MCF 10A (cell line): Measurements from ENCODE around the gene SPINK5. TPM values are rescaled to one million over a fixed set of nuclear protein-coding genes. Genes with fewer than 3 reads are reported as not detected.

Experiments
- BruUV-seq: library from RNA; stranded (reverse); fragments of 400-500 nt; replicated peaks from 2 replicates; lab custom pipeline; 2021; lab: Mats Ljungman, UMichigan
- CTCF ChIA-PET: fragments of 300-600 bp; sonication (Branson Sonifier 250); formaldehyde crosslinking; extraction: SDS; loops from one replicate; lab custom pipeline; 2021; ENCODE audit warnings: antibody characterized with exemption, inconsistent platforms; lab: Yijun Ruan, JAX
- POLR2A ChIA-PET: fragments of 300-600, 350-650 bp; sonication (Branson Sonifier 250); formaldehyde crosslinking; extraction: SDS; loops from one replicate; lab custom pipeline; 2020; ENCODE audit warnings: antibody characterized with exemption, inconsistent platforms; lab: Yijun Ruan, JAX
- DNase-seq: peaks from one replicate; pipeline ENCODE4 v3.0.0-alpha.2; 2018; ENCODE audit not compliant: unreplicated experiment
- H3K27ac Mint-ChIP-seq: one replicate; pipeline ENCODE4 v1.8.0; 2022; ENCODE audit warnings: mild to moderate bottlenecking, low read depth, mixed read lengths; ENCODE audit not compliant: unreplicated experiment
- H3K27me3 Mint-ChIP-seq: one replicate; pipeline ENCODE4 v1.8.0; 2022; ENCODE audit warnings: mixed read lengths; ENCODE audit not compliant: insufficient read depth, unreplicated experiment
- H3K36me3 Mint-ChIP-seq: one replicate; pipeline ENCODE4 v1.8.0; 2022; ENCODE audit warnings: mild to moderate bottlenecking, moderate library complexity, mixed read lengths; ENCODE audit not compliant: insufficient read depth, unreplicated experiment
- H3K4me1 Mint-ChIP-seq: one replicate; pipeline ENCODE4 v1.8.0; 2022; ENCODE audit warnings: mixed read lengths; ENCODE audit not compliant: insufficient read depth, unreplicated experiment
- H3K4me3 Mint-ChIP-seq: one replicate; pipeline ENCODE4 v1.8.0; 2022; ENCODE audit warnings: mild to moderate bottlenecking, moderate library complexity, mixed read lengths; ENCODE audit not compliant: unreplicated experiment
- H3K9me3 Mint-ChIP-seq: one replicate; pipeline ENCODE4 v1.8.0; 2022; ENCODE audit warnings: mixed read lengths; ENCODE audit not compliant: unreplicated experiment
- CTCF ChIP-seq: fragments of 200-600 bp; IDR thresholded peaks from one replicate; pipeline ENCODE4 v1.8.0; 2022; ENCODE audit warnings: antibody characterized with exemption, mild to moderate bottlenecking; ENCODE audit not compliant: unreplicated experiment
- intact Hi-C: fragments of 100-400 bp; cut with micrococcal nuclease; formaldehyde crosslinking; loops from 2 replicates; pipeline ENCODE4 v1.14.1; 2022
- total RNA-seq: library from RNA; stranded (reverse); gene quantifications from 2 replicates; pipeline ENCODE4 v1.2.3, GENCODE V29; 2022

Gene SPINK5
- total RNA-seq, 1 experiment from 2014 or later: 3.1 TPM

GRCh38 chr5:148125641-148126040 is 61.9 kb downstream of the SPINK5 start:
- Mint-ChIP-seq H3K36me3 (no peaks in the 10 kb centered on the region), H3K4me1 (no peaks in the 10 kb centered on the region), H3K27me3 (no peaks in the 10 kb centered on the region), H3K27ac (no peak overlapping the region), H3K4me3 (no peak overlapping the region), H3K9me3 (no peaks in the 10 kb centered on the region)
- no TSS peak for BruUV-seq
- intact Hi-C loops: no loop called here
- ChIA-PET POLR2A (interaction anchor here (0.7 kb wide), 1 partner anchor 226 kb away, joined by 3 read pairs; no protein-coding TSS in a partner anchor), CTCF (interaction anchor here (0.5 to 3.2 kb wide), 9 partner anchors 23 to 1027 kb away, joined by 3 to 12 read pairs (median 4); no protein-coding TSS in a partner anchor)
- DNase-seq: peak; percentile 41
- peak; percentile 24 for TF ChIP-seq CTCF

DNA sequence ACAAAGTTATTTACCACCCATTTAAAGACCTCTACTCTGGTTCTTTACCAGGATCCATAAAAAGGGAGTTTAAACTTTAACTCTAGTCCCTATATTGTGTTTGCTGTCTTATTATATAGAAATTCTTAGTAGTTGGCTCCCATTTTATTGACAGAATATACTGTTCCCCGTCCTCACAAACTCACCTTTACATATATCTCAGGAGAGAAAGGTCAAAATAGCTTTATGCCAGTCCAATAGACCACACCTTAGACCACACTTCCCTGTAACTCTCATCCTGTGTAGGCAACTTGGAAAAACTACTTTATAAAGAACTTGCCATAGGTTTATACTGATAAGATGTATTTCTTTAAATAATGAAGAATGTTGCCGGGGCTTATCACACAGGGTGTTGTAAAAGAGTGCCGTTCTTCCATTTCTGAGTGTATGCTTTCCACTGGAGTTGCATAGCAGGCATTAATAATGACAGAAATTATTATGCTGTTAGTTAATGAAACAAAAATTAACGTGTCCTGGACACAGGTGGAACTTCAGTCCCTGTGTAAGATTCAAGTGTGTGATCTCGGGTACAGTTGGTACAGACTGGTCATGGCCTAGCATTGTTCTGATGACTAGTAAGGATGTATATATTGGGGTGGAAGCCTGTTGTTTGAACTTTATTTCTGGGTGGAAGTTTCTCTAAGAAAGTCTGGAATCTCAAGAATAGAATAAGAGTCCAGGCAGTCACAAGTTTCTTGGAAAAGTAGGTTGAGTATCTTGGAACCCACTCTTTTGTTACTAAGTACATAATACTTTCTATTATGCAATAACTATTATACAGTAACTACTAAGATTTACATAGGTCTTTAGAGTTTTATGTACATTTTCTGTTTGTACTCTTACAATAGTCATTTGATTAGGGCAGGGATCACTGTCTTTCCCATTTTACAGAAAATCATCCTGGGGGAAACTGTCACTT is 71.6 kb downstream of the SPINK5 start:
- CTCF ChIA-PET: interaction anchor here (0.8 to 1.2 kb wide), 3 partner anchors 15 to 200 kb away, joined by 3 to 4 read pairs (median 3); no protein-coding TSS in a partner anchor
- H3K27ac Mint-ChIP-seq: no peak overlapping the region

DNA sequence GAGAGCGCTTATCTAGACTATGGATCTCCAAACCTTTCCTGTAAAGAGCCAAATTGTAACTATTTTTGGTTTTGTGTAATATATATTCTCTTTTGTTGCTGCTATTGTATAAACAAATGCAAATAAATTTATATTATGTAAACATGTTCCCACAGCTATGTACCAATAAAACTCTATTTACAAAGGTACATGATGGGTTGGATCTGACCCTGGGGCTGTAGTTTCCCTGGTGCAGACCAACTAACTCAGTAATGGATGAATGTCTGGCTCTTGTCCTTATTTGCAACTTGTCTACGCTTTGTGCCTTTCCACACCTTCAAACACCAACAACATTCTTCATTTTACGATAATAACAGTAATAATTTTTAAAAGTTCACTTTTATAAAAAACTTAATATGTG is 77.1 kb downstream of the SPINK5 start:
- no peak for DNase-seq
- H3K4me1 Mint-ChIP-seq: no peaks in the 10 kb centered on the region
- POLR2A ChIA-PET: no interaction called here
- no TSS peak for BruUV-seq
- no peak for TF ChIP-seq CTCF
- H3K9me3 Mint-ChIP-seq: no peaks in the 10 kb centered on the region
- H3K27ac Mint-ChIP-seq: no peak overlapping the region
- H3K27me3 Mint-ChIP-seq: no peaks in the 10 kb centered on the region
- no peaks in the 10 kb centered on the region for H3K36me3 Mint-ChIP-seq
- CTCF ChIA-PET: interaction anchor here (0.6 to 2.6 kb wide), 3 partner anchors 39 to 432 kb away, joined by 3 to 6 read pairs (median 4); no protein-coding TSS in a partner anchor
- no peak overlapping the region for H3K4me3 Mint-ChIP-seq
- intact Hi-C loops: no loop called here

More for the DNA sequence above, 71.6 kb downstream of the SPINK5 start:
- H3K4me3 Mint-ChIP-seq: no peak overlapping the region
- POLR2A ChIA-PET: interaction anchor here (1.3 kb wide), 1 partner anchor 11 kb away, joined by 5 read pairs; no protein-coding TSS in a partner anchor
- H3K36me3 Mint-ChIP-seq: no peaks in the 10 kb centered on the region
- no peaks in the 10 kb centered on the region for H3K9me3 Mint-ChIP-seq
- no peaks in the 10 kb centered on the region for H3K27me3 Mint-ChIP-seq
- TF ChIP-seq CTCF: no peak
- no peaks in the 10 kb centered on the region for H3K4me1 Mint-ChIP-seq
- intact Hi-C loops: no loop called here
- no peak for DNase-seq
- BruUV-seq: no TSS peak

DNA sequence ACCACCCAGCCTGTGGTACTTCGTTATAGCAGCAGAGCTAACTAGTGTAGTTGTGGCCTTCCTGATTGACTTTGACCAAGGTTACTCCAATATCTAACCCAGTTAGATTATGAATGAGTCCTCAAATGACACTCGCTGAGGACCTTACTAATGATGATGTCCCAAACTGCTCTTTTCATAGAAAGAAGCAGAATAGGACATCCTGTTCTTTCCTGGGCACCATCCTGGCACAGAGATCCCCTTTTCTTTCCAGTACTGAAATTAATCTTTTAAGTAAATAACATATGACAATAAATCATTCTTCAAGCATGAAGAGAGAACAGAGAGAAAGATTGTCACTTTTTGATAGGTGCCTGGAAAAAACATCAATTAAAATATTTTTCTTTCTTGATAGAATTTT is 77.9 kb downstream of the SPINK5 start:
- no TSS peak for BruUV-seq
- ChIA-PET CTCF (interaction anchor here (2.6 kb wide), 1 partner anchor 38 kb away, joined by 6 read pairs; no protein-coding TSS in a partner anchor), POLR2A (no interaction called here)
- intact Hi-C loops: no loop called here
- Mint-ChIP-seq H3K27ac (no peak overlapping the region), H3K4me1 (peaks cover 6% of the 10 kb centered on the region), H3K27me3 (no peaks in the 10 kb centered on the region), H3K4me3 (no peak overlapping the region), H3K9me3 (no peaks in the 10 kb centered on the region), H3K36me3 (no peaks in the 10 kb centered on the region)
- no peak for DNase-seq
- no peak for TF ChIP-seq CTCF
